ENCODE measurements around the gene MORC4. TPM values are rescaled to one million over a fixed set of nuclear protein-coding genes. Genes with fewer than 3 reads are reported as not detected.

MORC4 gene
- total RNA-seq, 2 donors from 2014 or later = 6.9 to 15.6 TPM

DNA sequence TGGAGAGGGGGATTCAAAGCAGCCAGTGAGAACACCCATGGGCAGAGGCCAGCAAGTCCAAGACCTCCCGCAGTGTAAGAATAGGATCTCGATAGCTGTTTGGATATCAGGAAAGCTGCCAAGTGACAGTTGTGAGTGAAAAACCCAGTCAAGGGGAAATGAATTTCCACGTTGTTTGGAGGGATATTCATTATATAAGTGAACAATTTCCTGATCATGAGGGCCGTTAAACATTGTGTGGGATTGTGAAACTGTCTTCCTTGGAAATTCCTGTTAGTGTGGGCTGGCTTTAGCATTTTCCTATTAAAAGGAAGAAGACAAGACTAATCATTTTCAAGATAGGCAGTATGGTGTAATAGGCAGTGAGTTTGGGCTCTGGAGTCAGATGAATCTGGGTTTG, 64.8 kb downstream of the MORC4 start:
- Histone ChIP-seq H3K36me3 (replicated peaks in 1 of 2; ENCODE audit: insufficient read depth in 1 of 2, low read depth in 2 of 2) (no peaks in the 10 kb centered on the region), H3K4me1 (peaks cover 22% of the 10 kb centered on the region), H3K27me3 (no peaks in the 10 kb centered on the region), H3K27ac (no peak overlapping the region), H3K4me3 (no peak overlapping the region), H3K9me3 (no peaks in the 10 kb centered on the region)
- 60 to 72% methylated on average over 4 of the region's 4 CpGs for WGBS, 2 donors
- DNase-seq (no peak), ATAC-seq (no peak)
- intact Hi-C loops (cut with DNase I) = no loop called here
- no peak for TF ChIP-seq POLR2A (IDR thresholded peaks at IDR 0.05)
- TF ChIP-seq, protein P1, sequence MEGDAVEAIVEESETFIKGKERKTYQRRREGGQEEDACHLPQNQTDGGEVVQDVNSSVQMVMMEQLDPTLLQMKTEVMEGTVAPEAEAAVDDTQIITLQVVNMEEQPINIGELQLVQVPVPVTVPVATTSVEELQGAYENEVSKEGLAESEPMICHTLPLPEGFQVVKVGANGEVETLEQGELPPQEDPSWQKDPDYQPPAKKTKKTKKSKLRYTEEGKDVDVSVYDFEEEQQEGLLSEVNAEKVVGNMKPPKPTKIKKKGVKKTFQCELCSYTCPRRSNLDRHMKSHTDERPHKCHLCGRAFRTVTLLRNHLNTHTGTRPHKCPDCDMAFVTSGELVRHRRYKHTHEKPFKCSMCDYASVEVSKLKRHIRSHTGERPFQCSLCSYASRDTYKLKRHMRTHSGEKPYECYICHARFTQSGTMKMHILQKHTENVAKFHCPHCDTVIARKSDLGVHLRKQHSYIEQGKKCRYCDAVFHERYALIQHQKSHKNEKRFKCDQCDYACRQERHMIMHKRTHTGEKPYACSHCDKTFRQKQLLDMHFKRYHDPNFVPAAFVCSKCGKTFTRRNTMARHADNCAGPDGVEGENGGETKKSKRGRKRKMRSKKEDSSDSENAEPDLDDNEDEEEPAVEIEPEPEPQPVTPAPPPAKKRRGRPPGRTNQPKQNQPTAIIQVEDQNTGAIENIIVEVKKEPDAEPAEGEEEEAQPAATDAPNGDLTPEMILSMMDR (IDR thresholded peaks at IDR 0.05) = no peak

GRCh38 chrX:106933538-106933961, 66.5 kb downstream of the MORC4 start:
- ATAC-seq (peak; percentile 71), DNase-seq (peak; percentile 28 to 63 (median 50))
- Histone ChIP-seq H3K27me3 (no peaks in the 10 kb centered on the region), H3K4me1 (peaks cover 38% of the 10 kb centered on the region), H3K9me3 (no peaks in the 10 kb centered on the region), H3K36me3 (replicated peaks in 1 of 2; ENCODE audit: insufficient read depth in 1 of 2, low read depth in 2 of 2) (no peaks in the 10 kb centered on the region), H3K4me3 (no peak overlapping the region), H3K27ac (peak overlapping the region in 1 of 4 donors; percentile 21)
- intact Hi-C loops (cut with DNase I) = no loop called here
- TF ChIP-seq, protein P1 (IDR thresholded peaks at IDR 0.05) = no peak
- TF ChIP-seq POLR2A (IDR thresholded peaks at IDR 0.05) = no peak
- 8 to 17% methylated on average over 1 to 3 of the region's 3 CpGs for WGBS, 2 donors

DNA sequence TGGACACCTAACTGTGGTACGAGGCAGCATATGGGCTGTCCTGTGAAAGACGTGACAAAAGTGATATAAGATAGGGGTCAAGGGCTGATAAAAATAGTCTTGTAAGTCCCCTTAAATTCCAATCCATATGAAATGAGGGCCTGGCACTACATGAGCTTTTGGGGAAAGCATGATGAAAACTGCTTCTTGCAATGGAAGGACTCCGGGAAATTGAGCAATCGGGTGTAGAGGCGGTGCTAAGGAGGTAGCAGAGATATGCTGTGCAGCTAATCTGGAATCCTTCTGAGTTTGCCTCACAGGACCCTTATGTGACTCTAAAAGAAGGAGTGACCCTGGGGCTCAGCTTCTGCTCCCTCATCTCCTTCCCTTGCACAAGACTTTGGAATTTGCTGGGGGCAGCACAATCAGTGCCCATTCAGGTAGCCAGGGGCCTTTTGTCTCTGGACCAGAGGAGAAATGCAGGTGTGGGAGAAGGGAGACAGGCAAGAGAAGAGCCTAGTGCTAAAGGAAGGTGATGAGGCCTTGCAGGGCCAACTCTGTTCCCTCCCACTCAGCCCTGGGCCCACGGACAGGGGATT, 67.0 kb downstream of the MORC4 start:
- DNase-seq = no peak
- TF ChIP-seq, protein P1 (IDR thresholded peaks at IDR 0.05) = no peak
- TF ChIP-seq POLR2A (IDR thresholded peaks at IDR 0.05) = no peak
- Histone ChIP-seq H3K36me3 (replicated peaks in 1 of 2; ENCODE audit: insufficient read depth in 1 of 2, low read depth in 2 of 2) (no peaks in the 10 kb centered on the region), H3K27me3 (no peaks in the 10 kb centered on the region), H3K9me3 (no peaks in the 10 kb centered on the region), H3K27ac (peak overlapping the region in 2 of 4 donors; percentile 21 to 40), H3K4me1 (peaks cover 43% of the 10 kb centered on the region), H3K4me3 (no peak overlapping the region)
- 38 to 48% methylated on average over 6 of the region's 6 CpGs for WGBS, 2 donors
- ATAC-seq = no peak
- intact Hi-C loops (cut with DNase I) = no loop called here

GRCh38 chrX:106932492-106932923, 67.5 kb downstream of the MORC4 start:
- intact Hi-C loops (cut with DNase I) = no loop called here
- 59 to 84% methylated on average over 4 of the region's 4 CpGs for WGBS, 2 donors
- Histone ChIP-seq H3K36me3 (replicated peaks in 1 of 2; ENCODE audit: insufficient read depth in 1 of 2, low read depth in 2 of 2) (no peaks in the 10 kb centered on the region), H3K27ac (peak overlapping the region in 1 of 4 donors; percentile 40), H3K27me3 (no peaks in the 10 kb centered on the region), H3K4me3 (no peak overlapping the region), H3K9me3 (no peaks in the 10 kb centered on the region), H3K4me1 (peaks cover 47% of the 10 kb centered on the region)
- TF ChIP-seq, protein P1 (IDR thresholded peaks at IDR 0.05) = no peak
- TF ChIP-seq POLR2A (IDR thresholded peaks at IDR 0.05) = no peak
- DNase-seq (no peak), ATAC-seq (no peak)

Data from body of pancreas (tissue), 4 donors.